Measurements from ENCODE around the gene SH3BP1. TPM values are rescaled to one million over a fixed set of nuclear protein-coding genes. Genes with fewer than 3 reads are reported as not detected.

Gene SH3BP1
- total RNA-seq, 1 experiment from 2014 or later, result 39.4 TPM

- no peak overlapping the region for H3K27ac Mint-ChIP-seq
- H3K9me3 Mint-ChIP-seq, result no peaks in the 10 kb centered on the region
- H3K36me3 Mint-ChIP-seq, result no peaks in the 10 kb centered on the region
- ChIA-PET CTCF (interaction anchor here (0.7 to 11.4 kb wide), 8 partner anchors 8 to 53 kb away, joined by 3 to 152 read pairs (median 14); partner anchors contain the start of genes GGA1 and PDXP), POLR2A (interaction anchor here (0.8 kb wide), 1 partner anchor 44 kb away, joined by 3 read pairs; the partner anchor contains the start of gene LGALS1)
- DNase-seq (ENCODE audit: low spot score) (no peak), ATAC-seq (no peak)
- peaks cover 15% of the 10 kb centered on the region for H3K4me1 Mint-ChIP-seq
- H3K4me3 Mint-ChIP-seq, result no peak overlapping the region
- TF ChIP-seq FOXJ3 (CRISPR knock-in tag; IDR thresholded peaks at IDR 0.05; ENCODE audit: borderline replicate concordance), result no peak
- no peak for TF ChIP-seq EMX1 (CRISPR knock-in tag; IDR thresholded peaks at IDR 0.05)
- no peak for TF ChIP-seq GTF2I (CRISPR knock-in tag; conservative IDR thresholded peaks at IDR 0.05)
- no peak for TF ChIP-seq ZNF423 (CRISPR knock-in tag; IDR thresholded peaks at IDR 0.05)
- TF ChIP-seq AFF4 (CRISPR knock-in tag; IDR thresholded peaks at IDR 0.05; ENCODE audit: borderline replicate concordance), result no peak
- no peak for TF ChIP-seq CREM (CRISPR knock-in tag; IDR thresholded peaks at IDR 0.05)
- no peak for TF ChIP-seq E2F4 (CRISPR knock-in tag; IDR thresholded peaks at IDR 0.05; ENCODE audit: borderline replicate concordance, low read depth)
- no peak for TF ChIP-seq ZNF317 (CRISPR knock-in tag; IDR thresholded peaks at IDR 0.05; ENCODE audit: borderline replicate concordance, low read depth)
- TF ChIP-seq MLX (CRISPR knock-in tag; IDR thresholded peaks at IDR 0.05), result no peak
- no peak for TF ChIP-seq ZNF138 (CRISPR knock-in tag; conservative IDR thresholded peaks at IDR 0.05)
- TF ChIP-seq NFE2L1 (CRISPR knock-in tag; IDR thresholded peaks at IDR 0.05), result no peak
- TF ChIP-seq SOX15 (CRISPR knock-in tag; IDR thresholded peaks at IDR 0.05), result no peak
- TF ChIP-seq NR3C1 (CRISPR knock-in tag; conservative IDR thresholded peaks at IDR 0.05; ENCODE audit: low read depth), result no peak
- TF ChIP-seq GABPB1 (CRISPR knock-in tag; IDR thresholded peaks at IDR 0.05), result no peak
- no peak for TF ChIP-seq PRRX2 (CRISPR knock-in tag; IDR thresholded peaks at IDR 0.05)
- no peak for TF ChIP-seq ZMAT4 (CRISPR knock-in tag; IDR thresholded peaks at IDR 0.05)
- no peaks in the 10 kb centered on the region for H3K27me3 Mint-ChIP-seq (ENCODE audit: low read depth)
Observed at GRCh38 chr22:37631448-37632173, 7.9 kb upstream of the SH3BP1 start.

- ATAC-seq (no peak), DNase-seq (ENCODE audit: low spot score) (no peak)
- H3K27me3 Mint-ChIP-seq (ENCODE audit: low read depth), result no peaks in the 10 kb centered on the region
- ChIA-PET CTCF (interaction anchor here (1.1 to 11.4 kb wide), 13 partner anchors 7 to 102 kb away, joined by 4 to 152 read pairs (median 11); partner anchors contain the start of genes GGA1, NOL12 and PDXP), POLR2A (interaction anchor here (0.6 to 1.6 kb wide), 3 partner anchors 11 to 1888 kb away, joined by 3 to 6 read pairs (median 3); partner anchors contain the start of genes ATF4 and PDXP)
- peaks cover 15% of the 10 kb centered on the region for H3K4me1 Mint-ChIP-seq
- no peak overlapping the region for H3K4me3 Mint-ChIP-seq
- no peaks in the 10 kb centered on the region for H3K9me3 Mint-ChIP-seq
- H3K27ac Mint-ChIP-seq, result no peak overlapping the region
- no peaks in the 10 kb centered on the region for H3K36me3 Mint-ChIP-seq
- TF ChIP-seq IRF1 (CRISPR knock-in tag; IDR thresholded peaks at IDR 0.05) (no peak), PRDM15 (CRISPR knock-in tag; IDR thresholded peaks at IDR 0.05) (no peak), ZNF232 (CRISPR knock-in tag; IDR thresholded peaks at IDR 0.05) (no peak), RORB (CRISPR knock-in tag; IDR thresholded peaks at IDR 0.05) (no peak), ZBTB43 (CRISPR knock-in tag; IDR thresholded peaks at IDR 0.05) (no peak)
Observed at GRCh38 chr22:37632174-37633088, 7.0 kb upstream of the SH3BP1 start.

All from WTC11 (cell line).